ENCODE measurements around the gene HBEGF. TPM values are rescaled to one million over a fixed set of nuclear protein-coding genes. Genes with fewer than 3 reads are reported as not detected.

The HBEGF gene
- total and polyA plus RNA-seq, 9 donors = 10.0 to 27.0 (median 14.6) TPM

- WGBS (ENCODE audit: insufficient coverage) = no CpG with 5 or more reads among the region's 5 CpGs
- Histone ChIP-seq H3K36me3 (ENCODE audit: control insufficient read depth, insufficient read depth, low read length) (no peaks in the 10 kb centered on the region), H3K27ac (ENCODE audit: low read length) (no peak overlapping the region)
Measured at GRCh38 chr5:140311011-140311467, 35.4 kb downstream of the HBEGF start.

DNA sequence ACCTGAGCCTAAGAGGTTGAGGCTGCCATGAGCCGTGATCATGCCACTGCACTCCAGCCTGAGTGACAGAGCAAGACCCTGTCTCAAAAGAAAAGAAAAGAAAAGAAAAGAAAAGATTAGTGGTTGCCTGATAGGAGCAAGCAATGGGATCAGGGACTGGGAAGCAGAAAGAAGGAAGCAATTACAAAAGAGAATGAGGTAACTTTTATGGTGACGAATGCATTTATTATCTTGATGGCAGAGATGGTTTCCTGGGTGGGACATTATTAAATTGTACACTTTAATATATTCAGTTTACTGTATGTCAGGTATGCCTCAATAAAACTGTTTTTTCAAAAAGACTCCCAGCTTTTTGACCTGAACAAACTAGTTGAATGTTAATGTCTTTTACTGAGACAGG is 36.0 kb downstream of the HBEGF start:
- H3K9me3 ChIP-seq (replicated peaks; ENCODE audit: control insufficient read depth, low read depth, low read length) = no peaks in the 10 kb centered on the region
- DNase-seq = no peak
- no peaks in the 10 kb centered on the region for H3K36me3 ChIP-seq (ENCODE audit: control insufficient read depth, insufficient read depth, low read length)
- H3K4me1 ChIP-seq (ENCODE audit: control insufficient read depth, insufficient read depth, low read length) = peaks cover 12% of the 10 kb centered on the region
- 58% methylated on average over 1 of the region's 2 CpGs for WGBS (ENCODE audit: insufficient coverage)
- H3K27ac ChIP-seq (ENCODE audit: low read length) = no peak overlapping the region
- H3K4me3 ChIP-seq (ENCODE audit: low read length) = no peak overlapping the region
- H3K27me3 ChIP-seq (ENCODE audit: control insufficient read depth, insufficient read depth, low read length) = peaks cover 2% of the 10 kb centered on the region

More at GRCh38 chr5:140311011-140311467, 35.4 kb downstream of the HBEGF start:
- Histone ChIP-seq H3K27me3 (ENCODE audit: control insufficient read depth, insufficient read depth, low read length) (peaks cover 2% of the 10 kb centered on the region), H3K4me1 (ENCODE audit: control insufficient read depth, insufficient read depth, low read length) (peaks cover 12% of the 10 kb centered on the region), H3K4me3 (ENCODE audit: low read length) (no peak overlapping the region), H3K9me3 (replicated peaks; ENCODE audit: control insufficient read depth, low read depth, low read length) (no peaks in the 10 kb centered on the region)
- DNase-seq = no peak

GRCh38 chr5:140309706-140310249 is 36.6 kb downstream of the HBEGF start:
- 85% methylated on average over 3 of the region's 3 CpGs for WGBS (ENCODE audit: insufficient coverage)
- no peak overlapping the region for H3K4me3 ChIP-seq (ENCODE audit: low read length)
- H3K27me3 ChIP-seq (ENCODE audit: control insufficient read depth, insufficient read depth, low read length) = peaks cover 2% of the 10 kb centered on the region
- no peak overlapping the region for H3K27ac ChIP-seq (ENCODE audit: low read length)
- peaks cover 12% of the 10 kb centered on the region for H3K4me1 ChIP-seq (ENCODE audit: control insufficient read depth, insufficient read depth, low read length)
- no peak for DNase-seq
- no peaks in the 10 kb centered on the region for H3K36me3 ChIP-seq (ENCODE audit: control insufficient read depth, insufficient read depth, low read length)
- H3K9me3 ChIP-seq (replicated peaks; ENCODE audit: control insufficient read depth, low read depth, low read length) = no peaks in the 10 kb centered on the region

GRCh38 chr5:140305471-140305870 is 40.9 kb downstream of the HBEGF start:
- peaks cover 2% of the 10 kb centered on the region for H3K27me3 ChIP-seq (ENCODE audit: control insufficient read depth, insufficient read depth, low read length)
- 88% methylated on average over 1 of the region's 1 CpG for WGBS (ENCODE audit: insufficient coverage)
- H3K4me1 ChIP-seq (ENCODE audit: control insufficient read depth, insufficient read depth, low read length) = no peaks in the 10 kb centered on the region
- DNase-seq = no peak
- H3K4me3 ChIP-seq (ENCODE audit: low read length) = no peak overlapping the region
- H3K36me3 ChIP-seq (ENCODE audit: control insufficient read depth, insufficient read depth, low read length) = no peaks in the 10 kb centered on the region
- no peak overlapping the region for H3K27ac ChIP-seq (ENCODE audit: low read length)
- H3K9me3 ChIP-seq (replicated peaks; ENCODE audit: control insufficient read depth, low read depth, low read length) = no peaks in the 10 kb centered on the region

GRCh38 chr5:140303966-140304365 is 42.4 kb downstream of the HBEGF start:
- DNase-seq = no peak
- Histone ChIP-seq H3K4me1 (ENCODE audit: control insufficient read depth, insufficient read depth, low read length) (no peaks in the 10 kb centered on the region), H3K27me3 (ENCODE audit: control insufficient read depth, insufficient read depth, low read length) (peaks cover 2% of the 10 kb centered on the region), H3K36me3 (ENCODE audit: control insufficient read depth, insufficient read depth, low read length) (peaks cover 2% of the 10 kb centered on the region), H3K4me3 (ENCODE audit: low read length) (no peak overlapping the region), H3K27ac (ENCODE audit: low read length) (no peak overlapping the region), H3K9me3 (replicated peaks; ENCODE audit: control insufficient read depth, low read depth, low read length) (no peaks in the 10 kb centered on the region)
- WGBS (ENCODE audit: insufficient coverage) = 95% methylated on average over 7 of the region's 15 CpGs

GRCh38 chr5:140302786-140303639 is 43.4 kb downstream of the HBEGF start, which contains the start of gene PFDN1:
Gene PFDN1, minus strand, starts transcription at chr5:140303101. Its CDS starts 28 bp downstream, at chr5:140303073.
- H3K4me3 ChIP-seq (ENCODE audit: low read length) = peak within 1 kb of the TSS; percentile 89
- H3K9me3 ChIP-seq (replicated peaks; ENCODE audit: control insufficient read depth, low read depth, low read length) = no peaks in the 10 kb centered on the region
- WGBS (ENCODE audit: insufficient coverage) = 0% methylated on average over 21 of the region's 30 CpGs
- H3K27me3 ChIP-seq (ENCODE audit: control insufficient read depth, insufficient read depth, low read length) = peaks cover under 1% of the 10 kb centered on the region
- H3K27ac ChIP-seq (ENCODE audit: low read length) = peak within 1 kb of the TSS; percentile 88
- no peaks in the 10 kb centered on the region for H3K4me1 ChIP-seq (ENCODE audit: control insufficient read depth, insufficient read depth, low read length)
- DNase-seq = peak; percentile 98
- peaks cover 2% of the 10 kb centered on the region for H3K36me3 ChIP-seq (ENCODE audit: control insufficient read depth, insufficient read depth, low read length)

- peaks cover 2% of the 10 kb centered on the region for H3K36me3 ChIP-seq (ENCODE audit: control insufficient read depth, insufficient read depth, low read length)
- no peaks in the 10 kb centered on the region for H3K4me1 ChIP-seq (ENCODE audit: control insufficient read depth, insufficient read depth, low read length)
- no peak overlapping the region for H3K4me3 ChIP-seq (ENCODE audit: low read length)
- no CpG with 5 or more reads among the region's 1 CpG for WGBS (ENCODE audit: insufficient coverage)
- H3K9me3 ChIP-seq (replicated peaks; ENCODE audit: control insufficient read depth, low read depth, low read length) = no peaks in the 10 kb centered on the region
- no peaks in the 10 kb centered on the region for H3K27me3 ChIP-seq (ENCODE audit: control insufficient read depth, insufficient read depth, low read length)
- H3K27ac ChIP-seq (ENCODE audit: low read length) = no peak overlapping the region
- no peak for DNase-seq
Measured at GRCh38 chr5:140301136-140301535, 45.3 kb downstream of the HBEGF start.

- Histone ChIP-seq H3K4me3 (ENCODE audit: low read length) (no peak overlapping the region), H3K36me3 (ENCODE audit: control insufficient read depth, insufficient read depth, low read length) (peaks cover 2% of the 10 kb centered on the region), H3K9me3 (replicated peaks; ENCODE audit: control insufficient read depth, low read depth, low read length) (no peaks in the 10 kb centered on the region), H3K27ac (ENCODE audit: low read length) (no peak overlapping the region), H3K4me1 (ENCODE audit: control insufficient read depth, insufficient read depth, low read length) (no peaks in the 10 kb centered on the region), H3K27me3 (ENCODE audit: control insufficient read depth, insufficient read depth, low read length) (no peaks in the 10 kb centered on the region)
- no peak for DNase-seq
- no CpG with 5 or more reads among the region's 5 CpGs for WGBS (ENCODE audit: insufficient coverage)
Measured at GRCh38 chr5:140299056-140299455, 47.3 kb downstream of the HBEGF start.

GRCh38 chr5:140298183-140298601 is 48.2 kb downstream of the HBEGF start:
- no peaks in the 10 kb centered on the region for H3K4me1 ChIP-seq (ENCODE audit: control insufficient read depth, insufficient read depth, low read length)
- WGBS (ENCODE audit: insufficient coverage) = no CpG with 5 or more reads among the region's 1 CpG
- no peak overlapping the region for H3K4me3 ChIP-seq (ENCODE audit: low read length)
- peaks cover 2% of the 10 kb centered on the region for H3K36me3 ChIP-seq (ENCODE audit: control insufficient read depth, insufficient read depth, low read length)
- no peaks in the 10 kb centered on the region for H3K9me3 ChIP-seq (replicated peaks; ENCODE audit: control insufficient read depth, low read depth, low read length)
- DNase-seq = peak; percentile 40
- no peaks in the 10 kb centered on the region for H3K27me3 ChIP-seq (ENCODE audit: control insufficient read depth, insufficient read depth, low read length)
- no peak overlapping the region for H3K27ac ChIP-seq (ENCODE audit: low read length)

DNA sequence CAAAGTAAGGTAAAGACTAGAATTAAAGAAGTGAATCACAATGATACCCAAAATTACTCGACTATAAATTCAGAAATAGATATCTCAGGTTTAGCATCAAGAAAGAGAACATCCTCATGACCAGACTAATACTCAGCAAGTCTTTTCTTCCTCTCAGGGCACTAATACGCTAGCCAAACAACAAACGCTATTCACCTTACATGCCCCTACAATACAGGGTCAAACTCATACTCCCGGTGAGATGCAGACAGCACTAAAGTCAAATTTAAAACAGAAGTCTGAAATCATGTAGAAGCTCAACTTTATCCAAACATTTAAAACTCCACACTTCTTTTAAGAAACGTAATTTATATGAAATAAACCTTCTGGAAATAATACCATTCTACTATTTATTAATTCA is 49.1 kb downstream of the HBEGF start:
- no peaks in the 10 kb centered on the region for H3K27me3 ChIP-seq (ENCODE audit: control insufficient read depth, insufficient read depth, low read length)
- DNase-seq = no peak
- 67% methylated on average over 3 of the region's 5 CpGs for WGBS (ENCODE audit: insufficient coverage)
- H3K36me3 ChIP-seq (ENCODE audit: control insufficient read depth, insufficient read depth, low read length) = peaks cover 2% of the 10 kb centered on the region
- H3K4me1 ChIP-seq (ENCODE audit: control insufficient read depth, insufficient read depth, low read length) = no peaks in the 10 kb centered on the region
- no peak overlapping the region for H3K4me3 ChIP-seq (ENCODE audit: low read length)
- H3K9me3 ChIP-seq (replicated peaks; ENCODE audit: control insufficient read depth, low read depth, low read length) = no peaks in the 10 kb centered on the region
- H3K27ac ChIP-seq (ENCODE audit: low read length) = no peak overlapping the region

All from muscle of leg (tissue), 11 donors.